Measurements from ENCODE around the gene SMOC1. TPM values are rescaled to one million over a fixed set of nuclear protein-coding genes. Genes with fewer than 3 reads are reported as not detected.

SMOC1 gene
- total and polyA plus RNA-seq, 12 donors, result 0.33 to 19.8 (median 4.5) TPM

DNA sequence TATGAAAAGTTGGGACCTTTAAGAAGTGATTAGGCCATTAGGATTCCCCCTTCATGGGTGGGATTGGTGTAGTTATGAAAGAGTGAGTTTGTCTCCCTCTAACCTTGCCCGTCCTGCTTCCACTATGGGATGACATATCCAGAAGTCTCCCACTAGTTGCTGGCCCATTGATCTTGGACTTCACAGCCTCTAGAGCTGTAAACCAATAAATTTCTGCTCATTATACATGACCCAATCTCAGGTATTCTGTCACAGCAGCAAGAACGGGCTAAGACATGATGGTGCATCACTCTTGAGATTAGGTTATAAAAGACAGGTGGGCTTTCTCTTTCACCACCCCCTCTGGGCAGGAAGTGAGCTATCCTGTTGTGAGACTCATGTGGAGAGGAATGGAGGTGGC lies 8.6 kb upstream of the SMOC1 start:
- intact Hi-C loops (cut with DNase I), result loop anchor here in 1 of 2 donors (10.0 kb wide), 1 partner anchor 134 kb away; no protein-coding TSS in a partner anchor
- Histone ChIP-seq H3K36me3 (replicated peaks in 1 of 2) (no peaks in the 10 kb centered on the region), H3K27me3 (no peaks in the 10 kb centered on the region), H3K27ac (no peak overlapping the region), H3K4me1 (replicated peaks in 1 of 2) (peaks cover 0 to 6% of the 10 kb centered on the region in 2 donors), H3K4me3 (no peak overlapping the region), H3K9me3 (replicated peaks in 1 of 3) (no peaks in the 10 kb centered on the region)
- 90 to 100% (median 98%) methylated on average over 2 of the region's 2 CpGs for WGBS, 4 donors
- TF ChIP-seq POLR2A (IDR thresholded peaks at IDR 0.05), result no peak
- TF ChIP-seq, protein P1, sequence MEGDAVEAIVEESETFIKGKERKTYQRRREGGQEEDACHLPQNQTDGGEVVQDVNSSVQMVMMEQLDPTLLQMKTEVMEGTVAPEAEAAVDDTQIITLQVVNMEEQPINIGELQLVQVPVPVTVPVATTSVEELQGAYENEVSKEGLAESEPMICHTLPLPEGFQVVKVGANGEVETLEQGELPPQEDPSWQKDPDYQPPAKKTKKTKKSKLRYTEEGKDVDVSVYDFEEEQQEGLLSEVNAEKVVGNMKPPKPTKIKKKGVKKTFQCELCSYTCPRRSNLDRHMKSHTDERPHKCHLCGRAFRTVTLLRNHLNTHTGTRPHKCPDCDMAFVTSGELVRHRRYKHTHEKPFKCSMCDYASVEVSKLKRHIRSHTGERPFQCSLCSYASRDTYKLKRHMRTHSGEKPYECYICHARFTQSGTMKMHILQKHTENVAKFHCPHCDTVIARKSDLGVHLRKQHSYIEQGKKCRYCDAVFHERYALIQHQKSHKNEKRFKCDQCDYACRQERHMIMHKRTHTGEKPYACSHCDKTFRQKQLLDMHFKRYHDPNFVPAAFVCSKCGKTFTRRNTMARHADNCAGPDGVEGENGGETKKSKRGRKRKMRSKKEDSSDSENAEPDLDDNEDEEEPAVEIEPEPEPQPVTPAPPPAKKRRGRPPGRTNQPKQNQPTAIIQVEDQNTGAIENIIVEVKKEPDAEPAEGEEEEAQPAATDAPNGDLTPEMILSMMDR (IDR thresholded peaks at IDR 0.05), result no peak
- no peak for DNase-seq

DNA sequence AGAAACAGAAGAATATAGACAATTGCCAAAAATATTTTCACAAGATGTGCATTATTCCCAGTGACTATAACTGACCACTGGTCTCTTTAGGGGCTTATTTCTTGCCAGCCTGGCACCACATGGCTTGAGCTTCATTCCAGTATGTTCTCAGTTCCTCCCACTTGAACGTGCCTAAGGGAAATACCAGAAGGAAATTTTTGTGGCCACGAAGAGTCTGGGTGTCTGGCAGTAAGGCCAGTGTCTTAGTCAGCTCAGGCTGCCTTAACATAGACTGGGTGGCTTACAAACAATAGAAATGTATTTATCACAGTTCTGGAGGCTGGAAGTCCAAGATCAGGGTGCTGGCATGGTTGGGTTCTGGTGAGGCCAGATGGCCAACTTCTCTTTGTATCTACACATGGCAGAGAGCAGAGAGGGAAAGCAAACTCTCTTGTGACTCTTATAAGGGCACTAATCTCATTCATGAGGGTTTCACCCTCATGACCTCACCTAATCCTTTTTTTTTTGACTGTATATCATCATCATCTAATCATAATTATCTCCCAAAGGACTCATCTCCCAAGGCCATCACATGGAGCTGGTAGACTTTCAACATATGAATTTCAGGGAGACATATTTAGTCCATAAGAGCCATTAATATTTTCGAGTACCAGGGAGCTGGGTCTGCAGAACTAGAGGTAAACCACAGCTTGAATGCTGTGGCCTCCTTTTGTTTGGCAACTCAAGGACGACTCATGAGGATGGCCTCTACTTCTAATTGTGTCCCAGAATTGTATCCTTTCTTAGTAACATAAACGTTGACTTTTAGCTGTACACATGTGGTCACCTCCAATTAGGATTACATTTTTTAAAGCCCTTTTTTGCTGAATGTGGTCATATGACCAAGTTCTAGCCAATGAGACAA lies 5.1 kb upstream of the SMOC1 start:
- 74 to 79% (median 78%) methylated on average over 5 of the region's 5 CpGs for WGBS, 4 donors
- peaks cover 0 to 6% of the 10 kb centered on the region in 2 donors for H3K4me1 ChIP-seq (replicated peaks in 1 of 2)
- H3K36me3 ChIP-seq (replicated peaks in 1 of 2), result no peaks in the 10 kb centered on the region
- intact Hi-C loops (cut with DNase I), result loop anchor here in 1 of 2 donors (10.0 kb wide), 1 partner anchor 131 kb away; no protein-coding TSS in a partner anchor
- H3K27me3 ChIP-seq, result peaks cover 4% of the 10 kb centered on the region
- no peak for DNase-seq
- no peak overlapping the region for H3K27ac ChIP-seq
- no peak for TF ChIP-seq POLR2A (IDR thresholded peaks at IDR 0.05)
- TF ChIP-seq, protein P1 (IDR thresholded peaks at IDR 0.05), result no peak
- no peak overlapping the region for H3K4me3 ChIP-seq
- no peaks in the 10 kb centered on the region for H3K9me3 ChIP-seq (replicated peaks in 1 of 3)

DNA sequence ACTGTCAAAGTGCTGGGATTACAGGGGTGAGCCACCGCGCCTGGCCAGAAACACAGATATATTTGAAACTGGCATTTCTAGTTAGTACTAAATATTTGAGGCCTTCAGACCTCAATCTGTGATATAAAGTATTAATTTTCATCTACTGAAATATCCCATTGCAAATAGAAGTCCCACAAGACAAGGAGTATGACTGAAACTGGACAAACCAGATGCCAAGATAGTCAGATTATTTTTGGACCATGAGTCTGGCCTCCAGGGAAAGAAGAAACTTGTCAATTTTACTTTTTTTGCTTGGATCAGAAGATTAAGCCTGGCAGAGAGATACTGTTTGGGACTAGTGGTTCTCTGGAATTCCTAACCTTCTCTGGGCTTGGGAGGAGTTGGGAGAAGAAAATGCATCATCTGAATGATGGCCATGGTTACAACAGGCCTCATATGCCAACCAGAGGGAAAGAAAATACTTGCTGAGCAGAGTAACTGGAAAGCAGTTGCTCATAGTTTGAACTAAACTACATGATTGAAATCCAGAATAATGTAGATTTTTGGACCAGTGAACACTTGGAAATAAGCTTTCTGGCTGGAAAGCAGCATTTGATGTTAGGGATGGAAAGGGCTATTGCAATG lies 2.9 kb upstream of the SMOC1 start:
- Histone ChIP-seq H3K36me3 (replicated peaks in 1 of 2) (no peaks in the 10 kb centered on the region), H3K9me3 (replicated peaks in 1 of 3) (no peaks in the 10 kb centered on the region), H3K27me3 (peaks cover 13% of the 10 kb centered on the region), H3K27ac (peak overlapping the region in 1 of 5 donors; percentile 34), H3K4me3 (no peak overlapping the region), H3K4me1 (replicated peaks in 1 of 2) (peaks cover 4 to 6% of the 10 kb centered on the region in 2 donors)
- 41 to 50% (median 47%) methylated on average over 2 of the region's 2 CpGs for WGBS, 4 donors
- intact Hi-C loops (cut with DNase I), result loop anchor here (5.0 to 10.0 kb wide), 2 partner anchors 128 to 136 kb away; no protein-coding TSS in a partner anchor
- DNase-seq, result no peak
- TF ChIP-seq, protein P1 (IDR thresholded peaks at IDR 0.05), result no peak
- TF ChIP-seq POLR2A (IDR thresholded peaks at IDR 0.05), result no peak

DNA sequence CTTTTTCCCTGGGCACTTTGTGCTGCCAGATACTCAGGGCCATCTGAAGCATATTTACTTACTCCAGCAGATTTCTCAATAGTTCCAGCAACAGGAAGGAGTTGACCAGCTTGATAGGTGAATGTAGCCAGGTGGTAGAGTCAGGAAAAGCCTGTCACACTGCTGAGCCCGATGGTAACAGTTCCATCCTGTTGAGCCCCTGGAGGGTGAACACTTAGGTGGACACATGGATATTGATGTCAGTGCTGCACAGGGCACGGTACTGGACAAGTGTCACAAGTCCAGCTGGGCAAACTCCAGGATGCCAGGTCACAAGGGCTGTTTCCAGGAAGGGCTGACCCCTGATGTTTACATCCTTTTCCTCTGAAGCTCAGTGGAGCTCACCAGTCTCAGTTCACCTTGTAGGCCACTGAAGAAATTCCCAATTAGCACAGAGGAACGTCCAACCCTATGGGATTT lies 2.3 kb upstream of the SMOC1 start:
- WGBS, 4 donors, result 50 to 65% (median 60%) methylated on average over 2 to 3 of the region's 3 CpGs
- peak in 3 of 7 donors; percentile 35 to 69 (median 39) for DNase-seq
- TF ChIP-seq POLR2A (IDR thresholded peaks at IDR 0.05), result no peak
- TF ChIP-seq, protein P1 (IDR thresholded peaks at IDR 0.05), result no peak
- Histone ChIP-seq H3K27ac (peak overlapping the region in 1 of 5 donors; percentile 34), H3K27me3 (peaks cover 13% of the 10 kb centered on the region), H3K36me3 (replicated peaks in 1 of 2) (no peaks in the 10 kb centered on the region), H3K4me1 (replicated peaks in 1 of 2) (peaks cover 3 to 4% of the 10 kb centered on the region in 2 donors), H3K9me3 (replicated peaks in 1 of 3) (no peaks in the 10 kb centered on the region), H3K4me3 (no peak overlapping the region)
- intact Hi-C loops (cut with DNase I), result loop anchor here (5.0 to 10.0 kb wide), 2 partner anchors 128 to 135 kb away; no protein-coding TSS in a partner anchor
